H1 (cell line): ENCODE data around the gene PRX.

Source experiments
- EZH2 ChIP-seq: fragments of 200-600 bp; sonication (generic); IDR thresholded peaks from 2 replicates; pipeline ENCODE4 v1.7.1; 2012; ENCODE audit warnings: low read depth, mild to moderate bottlenecking, moderate library complexity, low read length, inconsistent platforms; ENCODE audit not compliant: severe bottlenecking
- HDAC2 ChIP-seq, 2 experiments: fragments of 300-600 bp in 1 of 2; sonication (generic) in 1 of 2; IDR thresholded peaks; 2 replicates each; pipeline ENCODE4 v1.6.1; 2011 to 2012; ENCODE audit warnings: low read depth in 2 of 2, low read length in 2 of 2, mild to moderate bottlenecking in 2 of 2, moderate library complexity in 2 of 2, borderline replicate concordance in 1 of 2, inconsistent platforms in 1 of 2
- POLR2A ChIP-seq, 2 experiments: IDR thresholded peaks; 1 replicate in 1 of 2; 2 replicates in 1 of 2; pipeline ENCODE4 v1.6.1; 2011; ENCODE audit warnings: low read depth in 2 of 2, low read length in 2 of 2, mild to moderate bottlenecking in 2 of 2; ENCODE audit errors: control extremely low read depth in 1 of 2
- POLR2AphosphoS5 ChIP-seq: IDR thresholded peaks from 2 replicates; pipeline ENCODE4 v1.6.1; 2011; ENCODE audit warnings: low read depth, low read length
- RFX5 ChIP-seq: IDR thresholded peaks from 2 replicates; pipeline ENCODE4 v1.6.1; 2011; ENCODE audit warnings: low read depth, low read length, improper control_type of control experiment, borderline replicate concordance
- RXRA ChIP-seq: IDR thresholded peaks from 2 replicates; pipeline ENCODE4 v1.6.1; 2011; ENCODE audit warnings: low read depth, mild to moderate bottlenecking, low read length, moderate library complexity; ENCODE audit not compliant: insufficient read depth
- SP2 ChIP-seq: IDR thresholded peaks from 2 replicates; pipeline ENCODE4 v1.6.1; 2012; ENCODE audit warnings: mild to moderate bottlenecking, low read length, inconsistent platforms
- YY1 ChIP-seq: IDR thresholded peaks from 2 replicates; pipeline ENCODE4 v1.6.1; 2011; ENCODE audit warnings: low read depth, mild to moderate bottlenecking, low read length
- TF ChIP-seq, protein P1 (sequence below): IDR thresholded peaks from 2 replicates; pipeline ENCODE4 v1.6.1; 2011; ENCODE audit warnings: low read length, improper control_type of control experiment
- TF ChIP-seq, protein P2 (sequence below), 3 experiments: IDR thresholded peaks; 1 replicate in 2 of 3; 2 replicates in 1 of 3; pipeline versions ENCODE4 v1.5.1 to v1.6.1; 2011; ENCODE audit warnings: low read length in 3 of 3, mild to moderate bottlenecking in 3 of 3, inconsistent platforms in 2 of 3, low read depth in 1 of 3, moderate library complexity in 1 of 3; ENCODE audit not compliant: insufficient read depth in 1 of 3; ENCODE audit errors: control extremely low read depth in 1 of 3

DNA sequence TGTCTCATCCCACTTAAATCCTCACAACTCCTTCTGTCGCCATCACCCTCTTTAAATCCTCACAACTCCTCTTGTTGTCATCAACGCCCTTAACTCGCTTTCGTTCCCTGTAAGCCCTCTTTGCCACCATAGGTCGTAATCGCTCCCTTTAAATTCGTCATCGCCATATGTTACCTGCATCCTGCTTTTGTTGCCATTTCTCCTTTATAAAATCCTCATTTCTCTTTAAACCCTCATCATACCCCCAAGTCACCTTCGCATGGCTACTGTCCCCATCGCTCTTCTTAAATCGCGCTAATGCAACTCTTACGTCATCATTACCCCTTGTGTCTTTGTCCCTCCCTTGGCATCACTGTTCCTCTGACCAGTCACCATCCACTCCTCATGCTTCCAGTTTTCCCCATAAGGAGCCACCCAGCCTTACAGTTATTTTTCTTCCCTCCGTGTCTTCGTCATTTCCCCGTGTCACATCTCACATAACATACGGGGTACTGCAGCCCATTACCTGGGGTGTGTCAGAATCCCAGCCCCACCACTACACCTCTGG is 64.1 kb downstream of the PRX start:
- peak in 1 of 2 experiments; percentile 53; a peak in 2 of 3 replicates for TF ChIP-seq POLR2A (IDR thresholded peaks at IDR 0.05; ENCODE audit: control extremely low read depth in 1 of 2, low read depth in 2 of 2, low read length in 2 of 2)
- TF ChIP-seq, protein P1, sequence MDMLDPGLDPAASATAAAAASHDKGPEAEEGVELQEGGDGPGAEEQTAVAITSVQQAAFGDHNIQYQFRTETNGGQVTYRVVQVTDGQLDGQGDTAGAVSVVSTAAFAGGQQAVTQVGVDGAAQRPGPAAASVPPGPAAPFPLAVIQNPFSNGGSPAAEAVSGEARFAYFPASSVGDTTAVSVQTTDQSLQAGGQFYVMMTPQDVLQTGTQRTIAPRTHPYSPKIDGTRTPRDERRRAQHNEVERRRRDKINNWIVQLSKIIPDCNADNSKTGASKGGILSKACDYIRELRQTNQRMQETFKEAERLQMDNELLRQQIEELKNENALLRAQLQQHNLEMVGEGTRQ: no peak
- no peak for TF ChIP-seq RXRA
- TF ChIP-seq, protein P2, sequence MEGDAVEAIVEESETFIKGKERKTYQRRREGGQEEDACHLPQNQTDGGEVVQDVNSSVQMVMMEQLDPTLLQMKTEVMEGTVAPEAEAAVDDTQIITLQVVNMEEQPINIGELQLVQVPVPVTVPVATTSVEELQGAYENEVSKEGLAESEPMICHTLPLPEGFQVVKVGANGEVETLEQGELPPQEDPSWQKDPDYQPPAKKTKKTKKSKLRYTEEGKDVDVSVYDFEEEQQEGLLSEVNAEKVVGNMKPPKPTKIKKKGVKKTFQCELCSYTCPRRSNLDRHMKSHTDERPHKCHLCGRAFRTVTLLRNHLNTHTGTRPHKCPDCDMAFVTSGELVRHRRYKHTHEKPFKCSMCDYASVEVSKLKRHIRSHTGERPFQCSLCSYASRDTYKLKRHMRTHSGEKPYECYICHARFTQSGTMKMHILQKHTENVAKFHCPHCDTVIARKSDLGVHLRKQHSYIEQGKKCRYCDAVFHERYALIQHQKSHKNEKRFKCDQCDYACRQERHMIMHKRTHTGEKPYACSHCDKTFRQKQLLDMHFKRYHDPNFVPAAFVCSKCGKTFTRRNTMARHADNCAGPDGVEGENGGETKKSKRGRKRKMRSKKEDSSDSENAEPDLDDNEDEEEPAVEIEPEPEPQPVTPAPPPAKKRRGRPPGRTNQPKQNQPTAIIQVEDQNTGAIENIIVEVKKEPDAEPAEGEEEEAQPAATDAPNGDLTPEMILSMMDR (IDR thresholded peaks at IDR 0.05; ENCODE audit: control extremely low read depth in 1 of 3, insufficient read depth in 1 of 3, low read depth in 1 of 3, low read length in 3 of 3): no peak
- no peak for TF ChIP-seq HDAC2 (IDR thresholded peaks at IDR 0.05; ENCODE audit: borderline replicate concordance in 1 of 2, low read depth in 2 of 2, low read length in 2 of 2)
- TF ChIP-seq YY1: no peak
- TF ChIP-seq RFX5: no peak
- no peak for TF ChIP-seq SP2
- TF ChIP-seq EZH2: no peak
- TF ChIP-seq POLR2AphosphoS5: no peak; the same call in 1 of the 2 replicates
